Upper lobe of left lung (tissue), 4 donors: ENCODE data around the gene AGFG2.

Experiments used
- CTCF ChIP-seq, 6 experiments: fragments of 450-650 bp in 4 of 6; fragments of 200-600 bp in 2 of 6; sonication (generic) in 2 of 6; IDR thresholded peaks; one replicate each; pipeline ENCODE4 v1.5.1; 2016 to 2019; ENCODE audit warnings: antibody characterized with exemption in 6 of 6
- EP300 ChIP-seq, 4 donors: sonication (generic); formaldehyde crosslinking; IDR thresholded peaks; one replicate each; pipeline ENCODE4 v1.5.1; 2017; ENCODE audit warnings: antibody characterized with exemption in 4 of 4, control low read depth in 2 of 4
- POLR2A ChIP-seq, 4 donors: fragments of 450-650 bp; IDR thresholded peaks; one replicate each; pipeline ENCODE4 v1.5.1; 2016 to 2017; ENCODE audit warnings: antibody characterized with exemption in 4 of 4, mild to moderate bottlenecking in 2 of 4

DNA sequence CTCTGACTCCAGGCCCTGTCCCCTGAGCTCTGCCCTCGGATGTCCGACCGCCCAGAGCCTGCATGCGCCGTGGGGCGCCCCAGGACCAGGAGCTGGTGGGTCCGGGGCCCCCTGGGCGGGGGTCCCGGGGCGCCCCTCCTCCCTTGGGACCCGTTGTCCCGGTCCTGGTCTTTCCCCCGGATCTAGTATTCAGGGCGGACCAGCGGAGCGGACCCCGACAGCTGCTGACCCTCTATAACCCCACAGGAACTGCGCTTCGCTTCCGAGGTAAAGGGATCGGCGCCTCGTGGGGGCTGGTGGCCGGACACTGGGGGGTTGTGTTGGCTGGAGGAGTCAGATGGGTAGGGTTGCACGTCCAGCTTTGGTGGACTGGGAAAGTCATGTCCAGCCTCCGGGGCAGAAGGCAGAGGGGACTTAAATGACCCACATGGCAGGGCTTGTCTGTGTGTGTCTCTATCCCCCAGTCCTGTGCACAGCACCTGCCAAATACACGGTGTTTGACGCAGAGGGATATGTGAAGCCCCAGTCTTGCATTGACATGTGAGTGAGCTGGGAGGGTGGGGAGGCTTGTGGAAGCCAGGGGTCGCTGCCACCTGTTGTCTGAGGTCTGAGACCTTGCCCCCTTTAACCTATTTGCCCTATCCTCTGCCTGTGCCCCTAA is 73.9 kb downstream of the AGFG2 start:
- TF ChIP-seq CTCF (IDR thresholded peaks at IDR 0.05), result no peak
- no peak for TF ChIP-seq EP300 (IDR thresholded peaks at IDR 0.05)
- no peak for TF ChIP-seq POLR2A (IDR thresholded peaks at IDR 0.05)
